ENCODE measurements around the gene OR51A7. TPM values are rescaled to one million over a fixed set of nuclear protein-coding genes. Genes with fewer than 3 reads are reported as not detected.
"Not testable (repeated sequence)": the region's sequence is repeated elsewhere in the genome, so short reads cannot be mapped to it uniquely, and the experiment has no call there.

The OR51A7 gene
- not detected for total RNA-seq (2021; ENCODE audit: unreplicated experiment)
- polyA plus RNA-seq (2012), result not detected in 2 replicates
- not detected for Bru-seq, nascent RNA
- BruChase-seq, experiment 1, labeled RNA remaining after a 6-hour chase, result not detected
- BruChase-seq, experiment 2, labeled RNA remaining after a 2-hour chase, result not detected
- long read RNA-seq, result 0 reads

GRCh38 chr11:4903484-4903883, at the start of gene OR51A7:
TSS of gene OR51A7 (plus strand) at chr11:4903783. CDS start at chr11:4907370, 3,587 bp downstream.
- intact Hi-C loops (cut with micrococcal nuclease), result no loop called here
- no peaks in the 10 kb centered on the region for H3K79me2 ChIP-seq (ENCODE audit: insufficient read depth, low read length)
- H3K36me3 ChIP-seq (ENCODE audit: control insufficient read depth in 1 of 2, insufficient read depth in 2 of 2, low read length in 2 of 2), result no peaks in the 10 kb centered on the region
- RAD21 ChIA-PET (ENCODE audit: low non-redundant PET in 1 of 2, low total read pairs in 2 of 2, uncharacterized antibody in 2 of 2, unreplicated experiment in 2 of 2), result no interaction called here
- POLR2A ChIA-PET, result no interaction called here
- peaks cover 14% of the 10 kb centered on the region; the same call in 1 of the 2 replicates for H3K27me3 ChIP-seq (ENCODE audit: insufficient read depth, low read length)
- no peaks in the 10 kb centered on the region for H3K4me1 ChIP-seq (ENCODE audit: control insufficient read depth in 1 of 2, insufficient read depth in 2 of 2, low read length in 2 of 2)
- H2AFZ ChIP-seq (ENCODE audit: low read depth, low read length, poor library complexity, severe bottlenecking), result no peak within 1 kb of the TSS
- H3K4me2 ChIP-seq (ENCODE audit: low read length), result no peak within 1 kb of the TSS
- TF ChIP-seq TCF7L2 (IDR thresholded peaks at IDR 0.05; ENCODE audit: borderline replicate concordance, extremely low read depth, insufficient read depth, insufficient read length), result no peak
- no peak within 1 kb of the TSS for H3K9ac ChIP-seq (ENCODE audit: low read length)
- CTCF ChIA-PET, result no interaction called here
- H4K20me1 ChIP-seq (ENCODE audit: insufficient read depth), result no peaks in the 10 kb centered on the region
- no peak for ATAC-seq
- H3K4me3 ChIP-seq (replicated peaks in 1 of 2; ENCODE audit: low read depth in 1 of 2, low read length in 2 of 2), result no peak within 1 kb of the TSS
- BruUV-seq (replicated peaks), result no TSS peak
- no peaks in the 10 kb centered on the region for H3K9me3 ChIP-seq (ENCODE audit: control insufficient read depth in 1 of 2, insufficient read depth in 1 of 2, low read depth in 1 of 2, low read length in 2 of 2)
- no peaks in the 10 kb centered on the region for H3K9me2 ChIP-seq (ENCODE audit: insufficient read depth)
- H3K27ac ChIP-seq (ENCODE audit: low read depth, low read length), result no peak within 1 kb of the TSS
- DNase-seq (ENCODE audit: low read depth, low spot score), result no peak

GRCh38 chr11:4854286-4854685, 49.3 kb upstream of the OR51A7 start:
- POLR2A ChIA-PET; RAD21 ChIA-PET (ENCODE audit: low non-redundant PET in 1 of 2, low total read pairs in 2 of 2, uncharacterized antibody in 2 of 2, unreplicated experiment in 2 of 2); CTCF ChIA-PET; H3K4me1 ChIP-seq (ENCODE audit: control insufficient read depth in 1 of 2, insufficient read depth in 2 of 2, low read length in 2 of 2); H2AFZ ChIP-seq (ENCODE audit: low read depth, low read length, poor library complexity, severe bottlenecking); ATAC-seq; H3K9me2 ChIP-seq (ENCODE audit: insufficient read depth); H3K27me3 ChIP-seq (ENCODE audit: insufficient read depth, low read length); intact Hi-C loops (cut with micrococcal nuclease); H3K9me3 ChIP-seq (ENCODE audit: control insufficient read depth in 1 of 2, insufficient read depth in 1 of 2, low read depth in 1 of 2, low read length in 2 of 2); BruUV-seq (replicated peaks); H3K4me2 ChIP-seq (ENCODE audit: low read length); H3K4me3 ChIP-seq (replicated peaks in 1 of 2; ENCODE audit: low read depth in 1 of 2, low read length in 2 of 2); H4K20me1 ChIP-seq (ENCODE audit: insufficient read depth); H3K9ac ChIP-seq (ENCODE audit: low read length); DNase-seq (ENCODE audit: low read depth, low spot score); H3K36me3 ChIP-seq (ENCODE audit: control insufficient read depth in 1 of 2, insufficient read depth in 2 of 2, low read length in 2 of 2); H3K79me2 ChIP-seq (ENCODE audit: insufficient read depth, low read length); H3K27ac ChIP-seq (ENCODE audit: low read depth, low read length): not testable (repeated sequence)
